Measurements from ENCODE around the gene SHF.

Gene SHF

GRCh38 chr15:45126535-45127158 lies 61.1 kb downstream of the SHF start:
- peak in 4 of 5 experiments; percentile 18 to 41 (median 23) for DNase-seq

GRCh38 chr15:45123397-45123796 lies 64.4 kb downstream of the SHF start:
- no peak for DNase-seq

GRCh38 chr15:45122719-45123118 lies 65.0 kb downstream of the SHF start:
- DNase-seq: no peak

GRCh38 chr15:45121706-45122417 lies 65.9 kb downstream of the SHF start:
- DNase-seq: no peak

- no peak for DNase-seq
These were observed 66.7 kb downstream of the SHF start for GRCh38 chr15:45121020-45121419.

- DNase-seq: no peak
These were observed 67.4 kb downstream of the SHF start for GRCh38 chr15:45120081-45120972.

GRCh38 chr15:45118996-45119395 lies 68.8 kb downstream of the SHF start:
- DNase-seq: no peak

GRCh38 chr15:45118131-45118588 lies 69.6 kb downstream of the SHF start:
- peak; percentile 41 to 85 (median 72) for DNase-seq

- DNase-seq: no peak
These were observed 70.2 kb downstream of the SHF start for GRCh38 chr15:45117308-45118130.

Data from T-helper 2 cell (primary cell).